ENCODE results near the gene COL6A3. TPM values are rescaled to one million over a fixed set of nuclear protein-coding genes. Genes with fewer than 3 reads are reported as not detected.
A peak's percentile ranks its signal among the peaks of the same experiment; 100 is the strongest.

COL6A3 gene
- total and polyA plus RNA-seq, 2 of the 13 experiments (the other 11 are each of a cell fraction or from before 2014, with no cell fraction given), result 0.03 TPM; not detected in 1

DNA sequence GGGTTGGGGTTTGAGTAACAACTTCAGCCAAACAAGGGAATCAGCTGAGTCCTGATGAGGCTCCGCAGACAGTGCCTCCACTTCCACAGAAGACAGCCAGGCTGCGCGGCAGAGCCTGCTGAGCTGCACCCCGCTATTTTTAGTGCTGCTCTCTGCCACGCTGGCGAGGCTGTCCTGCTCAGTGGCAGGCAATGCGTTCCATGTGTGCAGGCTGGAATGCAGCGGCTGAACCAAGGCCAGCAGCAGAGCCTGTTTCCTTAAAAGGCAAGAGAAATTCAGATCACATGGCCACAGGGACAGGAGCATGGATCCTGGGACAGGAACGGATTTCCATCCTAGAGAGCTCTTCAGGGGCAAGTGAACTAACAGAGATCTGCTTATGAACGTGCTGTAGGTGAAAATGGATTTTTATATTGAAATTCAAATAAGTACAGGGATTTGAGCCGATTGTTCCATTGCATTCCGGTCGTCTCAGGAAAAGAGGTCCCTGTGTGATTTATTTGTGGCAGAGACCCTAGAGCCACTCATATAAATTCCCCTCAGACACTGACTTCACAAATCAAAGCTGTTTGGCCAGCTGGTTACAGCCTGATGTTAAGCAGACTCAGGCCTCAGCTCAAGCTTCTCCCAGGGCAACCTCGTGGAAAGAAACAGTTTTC is 98.7 kb downstream of the COL6A3 start (continued):
- TF ChIP-seq, protein P1, sequence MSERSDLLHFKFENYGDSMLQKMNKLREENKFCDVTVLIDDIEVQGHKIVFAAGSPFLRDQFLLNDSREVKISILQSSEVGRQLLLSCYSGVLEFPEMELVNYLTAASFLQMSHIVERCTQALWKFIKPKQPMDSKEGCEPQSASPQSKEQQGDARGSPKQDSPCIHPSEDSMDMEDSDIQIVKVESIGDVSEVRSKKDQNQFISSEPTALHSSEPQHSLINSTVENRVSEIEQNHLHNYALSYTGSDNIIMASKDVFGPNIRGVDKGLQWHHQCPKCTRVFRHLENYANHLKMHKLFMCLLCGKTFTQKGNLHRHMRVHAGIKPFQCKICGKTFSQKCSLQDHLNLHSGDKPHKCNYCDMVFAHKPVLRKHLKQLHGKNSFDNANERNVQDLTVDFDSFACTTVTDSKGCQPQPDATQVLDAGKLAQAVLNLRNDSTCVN (CRISPR knock-in tag; IDR thresholded peaks at IDR 0.05; ENCODE audit: borderline replicate concordance), result peak; percentile 44; the same call in 1 of the 2 replicates
- TF ChIP-seq KLF9 (CRISPR knock-in tag; IDR thresholded peaks at IDR 0.05; ENCODE audit: low read depth) (no peak), POGK (CRISPR knock-in tag; conservative IDR thresholded peaks at IDR 0.05) (no peak), EP300 (IDR thresholded peaks at IDR 0.05; ENCODE audit: low read depth in 2 of 2, low read length in 2 of 2) (0 out of 4 replicates have a peak, but pooled peaks of 1 of the 2 experiments have one; percentile 11), EP300 (CRISPR knock-in tag; IDR thresholded peaks at IDR 0.05; ENCODE audit: borderline replicate concordance) (no peak), HNRNPLL (IDR thresholded peaks at IDR 0.05; ENCODE audit: low read depth, low read length, poor library complexity, severe bottlenecking) (no peak), ZKSCAN5 (CRISPR knock-in tag; IDR thresholded peaks at IDR 0.05) (no peak), ZBTB37 (CRISPR knock-in tag; IDR thresholded peaks at IDR 0.05) (no peak), FLYWCH1 (CRISPR knock-in tag; IDR thresholded peaks at IDR 0.05) (no peak), KIAA2018 (CRISPR knock-in tag; IDR thresholded peaks at IDR 0.05; ENCODE audit: borderline replicate concordance) (no peak), ISL2 (CRISPR knock-in tag; IDR thresholded peaks at IDR 0.05) (no peak), ZNF562 (CRISPR knock-in tag; IDR thresholded peaks at IDR 0.05; ENCODE audit: borderline replicate concordance) (no peak), NCOA1 (CRISPR knock-in tag; IDR thresholded peaks at IDR 0.05) (no peak)
- TF ChIP-seq, protein P2, sequence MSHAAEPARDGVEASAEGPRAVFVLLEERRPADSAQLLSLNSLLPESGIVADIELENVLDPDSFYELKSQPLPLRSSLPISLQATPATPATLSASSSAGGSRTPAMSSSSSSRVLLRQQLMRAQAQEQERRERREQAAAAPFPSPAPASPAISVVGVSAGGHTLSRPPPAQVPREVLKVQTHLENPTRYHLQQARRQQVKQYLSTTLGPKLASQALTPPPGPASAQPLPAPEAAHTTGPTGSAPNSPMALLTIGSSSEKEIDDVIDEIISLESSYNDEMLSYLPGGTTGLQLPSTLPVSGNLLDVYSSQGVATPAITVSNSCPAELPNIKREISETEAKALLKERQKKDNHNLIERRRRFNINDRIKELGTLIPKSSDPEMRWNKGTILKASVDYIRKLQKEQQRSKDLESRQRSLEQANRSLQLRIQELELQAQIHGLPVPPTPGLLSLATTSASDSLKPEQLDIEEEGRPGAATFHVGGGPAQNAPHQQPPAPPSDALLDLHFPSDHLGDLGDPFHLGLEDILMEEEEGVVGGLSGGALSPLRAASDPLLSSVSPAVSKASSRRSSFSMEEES (CRISPR knock-in tag; IDR thresholded peaks at IDR 0.05), result peak; percentile 67

All from HepG2 (cell line).